ENCODE results near the gene PARD3B.

PARD3B gene

DNA sequence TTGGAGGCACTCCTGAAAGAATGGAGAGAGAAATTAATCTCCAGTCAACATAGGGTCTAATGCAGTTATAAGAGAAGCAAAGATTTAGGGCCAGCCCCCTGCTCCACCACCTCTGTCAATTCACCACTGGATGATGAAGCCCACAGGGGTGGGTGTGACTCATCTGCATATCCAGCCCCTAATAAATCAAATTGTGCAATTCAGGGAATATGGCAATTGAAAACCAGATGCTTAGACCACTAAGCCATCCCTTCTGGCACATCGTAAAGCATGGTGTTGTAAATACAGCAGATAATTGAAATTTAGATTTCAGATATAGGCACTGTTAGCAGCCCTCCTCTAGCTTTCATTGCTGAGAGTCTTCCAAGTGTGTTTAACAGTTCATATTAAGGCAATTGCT, 541.4 kb downstream of the PARD3B start:
- DNase-seq, result no peak

DNA sequence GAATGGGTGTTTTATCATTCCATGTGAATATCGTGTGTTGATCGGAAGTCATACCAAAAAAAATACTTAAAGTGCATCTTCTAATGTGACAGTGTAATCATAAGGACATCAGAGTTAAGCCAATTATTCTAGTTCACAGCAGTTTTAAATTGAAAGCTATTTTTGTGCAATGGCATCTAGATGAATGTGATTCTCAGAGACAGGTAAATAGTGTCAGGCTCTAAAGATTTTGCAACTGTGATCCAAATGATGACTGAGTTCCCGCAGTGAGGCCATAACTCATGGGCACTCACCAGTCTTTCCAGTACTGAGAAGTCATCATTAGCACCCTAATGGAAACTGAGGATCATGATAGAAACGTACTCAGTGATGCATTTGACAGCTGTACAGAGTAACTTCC, 542.6 kb downstream of the PARD3B start:
- DNase-seq, result no peak

DNA sequence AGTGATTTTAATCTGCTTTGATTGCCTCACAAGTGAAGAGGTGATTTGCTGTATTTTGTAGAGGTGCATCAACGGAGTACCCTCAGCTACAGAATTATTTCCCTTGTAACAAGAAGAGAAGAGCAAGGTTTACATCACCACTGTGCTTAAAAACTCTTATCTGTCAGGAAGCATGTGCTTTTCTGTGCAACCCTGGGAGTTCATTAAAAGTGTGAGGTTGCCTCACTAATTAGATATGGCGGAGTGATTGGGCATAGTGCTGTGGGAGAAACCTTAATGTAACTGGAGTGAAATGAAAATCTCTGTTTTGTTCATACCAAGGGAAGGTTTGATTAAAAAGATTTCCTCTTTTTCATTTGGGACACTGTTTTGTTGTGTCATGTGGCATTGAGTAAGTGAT, 544.7 kb downstream of the PARD3B start:
- DNase-seq, result no peak

DNA sequence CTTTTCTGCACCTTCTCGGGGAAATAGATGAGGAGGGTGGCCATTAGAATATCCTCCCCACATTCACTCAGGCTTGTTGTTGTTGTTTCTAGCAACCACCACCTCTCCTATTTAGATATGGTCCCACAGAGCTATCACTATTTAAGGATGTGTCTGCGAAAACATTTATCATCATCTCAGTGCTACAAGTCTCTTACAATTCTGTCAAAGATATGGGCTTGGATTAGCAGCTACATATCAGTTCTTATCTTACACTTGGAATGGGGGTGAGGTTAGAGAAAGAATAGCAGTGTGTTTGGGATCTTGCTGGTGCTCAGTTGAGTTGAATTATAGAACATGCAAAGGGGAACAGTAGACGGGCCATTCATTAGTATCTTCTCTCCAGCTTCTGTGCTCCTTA, 546.1 kb downstream of the PARD3B start:
- DNase-seq, result no peak

DNA sequence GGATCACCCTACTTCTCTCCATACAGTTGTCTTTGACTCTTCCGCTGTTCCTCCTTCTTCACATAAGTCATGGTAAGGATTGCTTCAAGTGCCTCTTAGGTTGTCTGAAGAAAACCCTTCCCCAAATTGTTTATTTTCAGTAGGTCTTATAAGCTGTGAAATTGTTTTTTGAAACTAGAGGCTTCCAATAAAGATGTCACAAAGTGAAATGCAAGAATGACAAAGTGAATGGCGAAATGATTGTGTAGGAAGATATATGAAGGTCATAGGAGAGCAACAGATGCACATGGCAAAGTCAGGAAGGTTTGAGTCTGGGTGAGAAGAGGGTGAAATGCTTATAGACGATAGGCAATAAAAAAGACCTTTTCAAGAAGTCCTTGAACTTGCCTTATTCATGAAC, 548.8 kb downstream of the PARD3B start:
- no peak for DNase-seq

DNA sequence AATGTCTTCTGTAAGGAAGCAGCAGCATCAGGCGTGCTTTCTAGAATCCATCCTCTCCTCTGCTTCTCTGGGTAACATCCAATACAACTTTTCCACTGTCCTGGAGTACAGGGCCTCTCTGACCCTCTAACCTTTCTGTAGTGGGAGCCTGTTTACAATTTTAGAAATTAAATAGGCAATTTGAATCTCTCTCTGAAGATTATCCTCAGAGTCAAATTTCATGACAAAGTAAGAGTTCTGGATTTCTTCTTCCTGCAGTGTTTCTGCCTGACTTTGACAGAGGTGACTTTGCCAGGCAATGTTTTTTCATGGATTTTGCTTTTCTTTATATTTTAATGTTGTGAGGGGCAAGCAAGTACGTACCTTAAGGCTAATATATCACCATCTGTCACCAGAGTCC, 558.4 kb downstream of the PARD3B start:
- no peak for DNase-seq

DNA sequence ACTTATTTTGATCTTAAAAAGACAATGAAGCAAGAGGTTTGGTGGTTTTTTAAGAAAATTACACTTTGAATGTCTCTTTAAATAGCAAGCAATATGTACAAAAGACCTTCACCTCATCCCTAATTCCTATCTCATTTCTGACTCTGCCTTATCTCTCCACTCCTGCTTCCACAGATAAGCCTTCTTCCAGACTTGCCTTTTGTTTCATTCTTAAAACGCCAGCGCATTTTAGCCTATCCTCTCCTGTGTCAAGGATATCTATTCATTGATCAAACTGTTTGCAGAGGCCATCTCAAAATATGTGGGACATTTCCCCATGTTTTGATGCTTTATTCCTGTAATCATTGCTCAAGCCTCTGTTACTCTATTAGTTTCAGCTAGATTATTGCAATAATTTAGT, 562.5 kb downstream of the PARD3B start:
- DNase-seq, result no peak

DNA sequence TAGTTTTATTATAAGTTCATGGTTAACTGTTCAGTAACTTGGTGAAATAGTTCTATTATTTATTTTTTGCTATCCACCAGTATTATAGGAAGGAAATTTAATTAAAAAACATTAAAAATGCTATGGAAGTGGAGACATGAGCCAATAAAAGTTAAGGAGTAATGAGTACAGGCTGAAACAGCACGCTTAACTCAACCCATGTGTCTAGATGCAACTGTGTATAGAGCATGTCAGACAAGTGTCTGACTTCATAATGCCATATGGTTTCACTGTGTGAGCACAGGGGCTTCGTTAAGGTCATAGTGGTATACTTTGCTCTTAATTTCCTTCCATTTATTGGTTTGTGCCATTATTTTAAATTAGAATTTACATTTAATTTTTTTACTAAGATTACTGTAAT, 570.2 kb downstream of the PARD3B start:
- DNase-seq, result no peak

DNA sequence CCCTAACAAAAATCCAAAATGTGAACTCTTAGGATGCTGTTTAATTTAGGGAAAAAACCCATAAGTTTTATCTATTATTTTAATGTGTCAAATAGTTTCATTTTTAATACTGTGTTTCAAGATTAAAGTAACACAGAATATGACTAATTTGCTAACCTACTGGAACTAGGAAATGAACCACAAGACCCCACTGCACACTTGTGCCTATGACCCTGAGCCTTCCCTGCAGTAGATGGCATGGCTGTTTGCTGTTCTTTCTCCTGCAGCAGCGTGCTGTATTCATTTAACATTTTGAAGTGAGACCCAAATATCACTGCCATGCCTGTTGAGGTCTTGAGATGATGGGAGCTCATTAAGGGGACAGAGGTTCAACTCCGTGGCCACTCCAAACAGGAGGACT, 571.9 kb downstream of the PARD3B start:
- DNase-seq, result no peak

DNA sequence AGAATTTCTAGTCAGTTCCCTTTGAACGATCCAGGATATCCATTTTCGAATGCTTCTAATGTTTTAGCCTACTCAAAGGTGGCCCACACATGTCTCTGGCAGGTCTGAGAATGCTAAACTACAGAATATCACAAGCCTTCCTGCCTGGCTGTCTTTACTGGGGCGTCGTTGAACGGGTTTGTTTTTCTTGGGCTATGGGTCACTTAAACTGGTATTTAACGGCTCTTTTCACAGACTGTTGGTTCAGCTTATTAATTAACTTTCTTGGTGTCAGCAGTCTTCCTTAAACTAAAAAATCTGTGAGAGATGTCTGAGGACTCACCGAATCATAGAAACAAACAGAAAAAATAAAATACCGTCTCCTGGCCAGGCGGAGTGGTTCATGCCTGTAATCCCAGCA, 573.9 kb downstream of the PARD3B start:
- DNase-seq, result no peak

DNA sequence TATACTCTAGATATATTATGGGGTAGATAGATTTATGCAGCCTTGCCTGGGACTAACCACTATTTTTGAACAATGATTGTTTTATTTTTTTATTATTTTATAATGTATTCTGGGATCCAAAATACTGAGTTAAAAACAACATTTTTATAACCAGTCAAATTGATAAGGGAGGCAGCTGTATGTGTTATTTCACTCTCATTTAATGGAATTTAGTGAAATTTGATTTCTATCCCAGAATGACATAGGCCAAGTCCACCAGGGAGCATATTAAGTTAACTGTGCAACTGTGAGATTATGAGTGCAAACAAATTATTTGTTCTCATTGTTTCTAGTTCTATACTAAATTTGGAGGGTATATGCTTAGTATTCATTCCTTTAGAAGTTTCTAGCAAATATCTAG, 583.5 kb downstream of the PARD3B start:
- no peak for DNase-seq

DNA sequence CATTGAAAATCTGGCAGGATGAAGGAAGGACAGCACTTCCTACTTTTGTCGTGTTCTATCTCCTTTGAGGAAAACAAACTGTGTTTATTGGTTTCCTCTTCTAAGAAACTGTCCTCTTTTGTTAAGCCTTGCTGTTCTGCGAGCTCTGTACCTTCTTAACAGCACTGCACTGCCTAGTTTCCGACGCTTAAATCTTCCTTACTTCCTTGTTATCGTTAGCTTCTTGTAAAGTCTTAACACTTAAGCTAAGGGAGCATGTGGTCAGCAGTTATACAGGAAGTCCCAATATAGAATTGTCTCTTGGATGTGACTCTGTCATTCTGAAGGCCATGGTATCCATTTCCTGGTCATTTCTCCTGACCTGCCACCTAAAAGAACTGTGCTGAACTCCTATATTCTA, 584.3 kb downstream of the PARD3B start:
- no peak for DNase-seq

DNA sequence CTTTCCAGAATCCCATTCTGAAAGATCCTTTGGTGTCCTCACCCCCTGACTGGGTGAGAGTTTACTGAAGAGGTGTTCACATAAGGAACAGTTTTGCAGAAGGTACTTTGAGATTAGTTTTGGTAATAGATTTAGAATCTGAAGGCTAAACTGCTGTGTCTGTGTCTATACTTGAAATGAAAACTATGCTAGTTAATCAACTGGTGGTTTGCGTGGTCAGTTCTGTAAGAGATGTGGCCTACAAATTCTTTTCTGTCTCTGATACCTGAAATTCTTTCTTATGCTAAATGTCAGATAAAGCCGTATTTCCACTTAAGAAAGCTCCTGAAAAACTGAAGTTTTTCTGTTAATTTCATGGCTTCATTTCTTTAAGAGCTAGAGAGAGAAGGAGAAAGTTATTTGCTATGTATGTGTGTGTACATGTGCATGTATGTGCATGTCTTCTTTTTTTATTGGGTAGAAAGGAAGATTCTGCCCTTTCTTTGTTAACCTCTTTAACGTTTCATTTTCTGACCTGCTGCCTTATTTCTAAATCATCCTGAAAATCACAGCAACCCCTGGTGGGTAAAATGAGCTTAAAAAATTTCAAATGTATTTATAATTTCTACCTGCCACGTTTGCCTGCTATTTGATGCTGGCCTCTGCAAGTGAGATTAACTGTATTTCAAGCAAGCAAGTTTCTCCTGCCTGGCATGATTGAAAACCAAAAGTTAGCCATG, 585.0 kb downstream of the PARD3B start:
- no peak for DNase-seq

DNA sequence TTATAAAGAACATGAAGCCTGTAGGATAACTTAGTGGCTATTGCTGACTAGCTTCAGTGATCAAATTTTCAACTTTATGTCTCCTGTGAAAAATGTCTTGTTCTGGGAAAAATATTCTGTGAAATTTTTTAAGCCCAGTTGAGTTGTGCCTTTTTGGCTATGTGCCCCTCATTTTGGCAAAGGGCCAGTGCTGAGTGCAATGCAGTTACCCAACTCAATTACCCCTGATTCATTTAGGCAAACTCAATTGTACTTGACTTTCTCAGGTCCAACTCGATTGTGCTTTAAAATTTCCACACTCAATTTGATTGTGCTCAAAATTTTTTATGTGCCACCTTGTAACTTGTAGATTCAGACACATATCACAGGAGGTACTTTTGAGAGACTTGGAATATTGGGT, 588.3 kb downstream of the PARD3B start:
- DNase-seq, result no peak

DNA sequence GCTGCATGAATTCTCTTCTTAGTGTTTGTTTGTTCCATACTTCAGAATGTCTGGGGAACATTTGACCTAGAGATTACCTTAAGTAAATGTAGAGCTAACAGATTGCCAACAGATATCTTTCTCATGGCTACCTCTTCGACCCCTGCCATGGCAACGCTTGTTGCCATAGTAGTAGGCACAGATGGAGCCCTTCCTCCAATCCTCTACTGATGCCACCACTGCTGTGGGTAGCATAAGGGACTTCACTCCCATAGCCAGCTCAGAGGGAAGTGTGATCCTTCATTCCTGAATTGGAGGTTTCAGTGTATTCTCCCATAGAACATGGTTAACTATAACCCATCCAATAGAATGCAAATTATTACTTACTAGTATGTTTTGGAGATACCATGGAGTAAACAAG, 593.5 kb downstream of the PARD3B start:
- no peak for DNase-seq

DNA sequence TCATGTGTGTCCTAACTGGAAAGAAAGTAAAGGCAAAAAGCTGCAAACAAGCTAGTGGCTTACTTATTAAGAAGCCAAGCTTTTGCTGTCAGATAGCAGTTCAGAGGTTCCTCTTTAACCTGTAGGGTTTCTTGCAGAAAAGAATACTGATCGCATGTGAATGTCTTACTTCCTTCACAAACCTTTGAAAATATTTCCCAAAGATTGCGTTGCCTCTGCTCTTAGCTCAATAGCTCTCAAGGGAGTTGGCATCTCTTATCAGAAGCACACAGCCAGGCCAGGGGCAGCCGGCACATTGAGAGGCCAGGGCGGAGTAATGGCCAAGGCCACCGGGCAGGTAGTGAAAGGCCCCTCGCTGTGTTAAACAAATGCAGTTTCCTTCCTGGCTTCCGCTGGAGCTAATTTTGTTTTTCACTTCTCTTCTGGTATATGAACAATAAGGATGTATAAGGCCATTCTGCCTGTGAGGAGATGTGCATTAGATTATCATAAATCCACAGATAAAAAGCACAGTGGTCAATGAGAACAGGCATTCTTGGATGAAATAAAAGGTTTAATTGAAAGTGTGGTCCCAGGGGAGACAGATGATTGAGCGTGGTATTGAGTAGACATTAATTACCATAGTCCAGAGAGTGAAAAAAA, 594.7 kb downstream of the PARD3B start:
- DNase-seq, result no peak

DNA sequence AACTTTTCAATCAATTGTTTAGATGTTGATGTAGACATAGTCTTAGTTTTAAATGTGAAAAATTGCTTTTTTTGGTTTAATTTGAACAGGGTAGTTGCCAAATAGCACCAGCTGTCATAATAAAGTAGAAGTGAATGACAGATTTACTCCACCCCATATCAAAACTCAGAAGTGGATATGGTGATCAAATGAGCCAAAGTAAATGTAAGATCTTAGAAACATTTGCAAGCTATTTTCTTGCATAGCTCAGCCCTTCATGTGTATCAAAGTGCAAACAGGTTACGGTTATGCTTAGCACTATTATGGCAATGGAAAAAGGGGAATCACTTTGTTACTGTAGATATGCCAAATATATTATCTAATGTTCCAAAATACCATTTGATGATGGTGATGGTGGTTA, 596.1 kb downstream of the PARD3B start:
- no peak for DNase-seq

DNA sequence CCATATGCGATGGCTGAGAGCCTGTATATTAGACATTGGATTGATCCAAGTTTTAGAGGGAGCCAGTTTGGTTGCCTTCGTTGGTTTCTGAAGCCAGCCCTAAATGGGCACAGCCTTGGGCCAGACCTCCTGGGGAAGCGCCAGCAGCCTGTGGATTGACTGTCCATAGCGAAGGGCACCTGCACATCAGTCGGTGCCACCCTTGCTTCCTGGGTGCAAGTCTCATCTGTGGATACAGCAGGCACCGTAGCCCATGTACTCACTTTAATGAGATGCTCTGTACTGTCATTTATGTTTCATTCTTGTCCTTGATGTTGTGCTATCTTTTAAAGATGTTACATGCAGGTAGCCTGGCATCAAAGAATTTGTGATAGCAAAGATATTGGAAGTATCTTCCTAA, 600.6 kb downstream of the PARD3B start:
- no peak for DNase-seq

DNA sequence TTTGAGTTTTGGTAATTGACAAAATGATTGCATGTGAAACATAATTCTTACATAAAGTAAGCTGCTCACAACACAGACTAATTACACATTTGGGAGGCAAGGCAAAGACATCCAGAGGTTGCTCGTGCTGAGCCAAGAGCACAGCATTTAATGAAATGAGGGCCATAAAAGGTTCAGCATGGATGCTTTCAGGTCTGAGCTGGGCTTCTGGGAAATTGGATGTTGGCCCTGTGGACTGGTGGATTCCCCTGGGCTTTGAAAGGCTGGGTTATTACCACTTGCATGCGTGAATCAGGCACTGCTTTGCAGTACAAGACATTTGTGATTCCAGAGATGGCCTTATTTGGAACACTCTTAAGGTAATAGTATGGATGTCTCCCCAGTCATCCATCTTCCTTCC, 603.5 kb downstream of the PARD3B start:
- DNase-seq, result no peak

DNA sequence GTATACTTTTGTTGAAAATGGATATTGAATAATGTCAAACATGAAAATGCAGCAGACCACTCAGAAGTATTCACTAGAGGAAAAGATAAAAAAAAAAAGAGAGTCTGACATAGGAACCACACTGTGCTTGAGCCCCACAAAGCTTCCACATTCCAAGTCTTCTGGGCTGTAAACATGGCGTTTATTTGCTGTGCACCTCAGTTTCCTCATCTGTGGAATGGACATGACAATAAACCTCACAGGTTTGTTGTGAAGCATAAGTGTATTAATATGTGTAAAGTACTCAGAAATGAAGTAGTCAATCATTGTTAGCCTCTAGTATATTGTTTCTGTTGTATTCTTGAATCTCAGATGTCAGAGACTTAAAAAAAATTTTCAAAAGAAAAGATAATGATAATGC, 611.2 kb downstream of the PARD3B start:
- no peak for DNase-seq

DNA sequence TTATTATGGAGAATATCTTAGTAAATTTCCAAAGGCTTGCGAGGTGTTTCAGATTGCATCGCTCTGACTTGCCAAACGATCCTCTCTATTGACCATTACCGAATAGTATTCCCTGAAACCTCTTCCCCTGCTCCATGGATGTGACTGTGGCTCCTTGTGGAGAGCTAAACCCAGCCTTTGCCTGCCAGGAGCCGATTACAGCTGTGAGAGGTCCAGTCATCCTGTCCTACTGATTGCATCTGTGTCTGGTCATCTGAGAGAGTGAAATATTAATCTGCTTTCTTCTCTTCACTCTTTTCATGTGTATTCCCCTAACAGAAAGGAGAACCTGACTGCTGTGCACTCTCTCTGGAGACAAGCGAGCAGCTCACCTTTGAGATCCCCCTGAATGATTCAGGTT, 613.1 kb downstream of the PARD3B start:
- no peak for DNase-seq

DNA sequence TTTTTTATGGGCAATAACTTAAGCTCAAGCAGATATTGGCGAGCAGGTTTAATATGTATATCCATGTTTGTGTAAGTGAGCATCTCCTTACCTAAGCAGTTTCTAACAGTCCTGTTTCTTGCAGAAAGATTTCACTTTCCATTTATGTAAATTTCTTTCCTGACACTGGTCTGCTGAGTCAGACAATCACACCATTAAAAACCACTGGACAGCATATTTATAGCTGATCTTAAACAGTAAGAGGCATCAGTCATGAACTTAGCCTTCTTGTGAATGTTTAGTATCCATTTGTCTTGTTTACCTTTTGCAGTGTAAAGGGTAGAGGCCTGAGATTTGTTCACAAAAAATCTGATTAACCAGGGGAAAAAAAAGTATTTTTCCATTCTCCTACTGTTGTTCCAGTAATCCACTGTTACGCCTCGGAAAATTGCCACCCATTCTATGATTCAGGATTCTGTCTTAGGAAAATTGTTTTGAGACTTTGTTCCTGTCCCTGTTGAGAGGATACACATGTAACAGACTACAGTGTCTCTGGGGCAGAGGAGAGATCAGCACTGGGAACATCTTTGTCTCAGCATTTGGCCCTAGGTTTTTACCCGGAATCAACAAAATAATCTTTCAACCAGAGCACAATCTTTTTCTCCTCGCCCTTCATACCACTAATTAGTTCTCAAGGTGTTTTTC, 616.0 kb downstream of the PARD3B start:
- DNase-seq, result no peak

DNA sequence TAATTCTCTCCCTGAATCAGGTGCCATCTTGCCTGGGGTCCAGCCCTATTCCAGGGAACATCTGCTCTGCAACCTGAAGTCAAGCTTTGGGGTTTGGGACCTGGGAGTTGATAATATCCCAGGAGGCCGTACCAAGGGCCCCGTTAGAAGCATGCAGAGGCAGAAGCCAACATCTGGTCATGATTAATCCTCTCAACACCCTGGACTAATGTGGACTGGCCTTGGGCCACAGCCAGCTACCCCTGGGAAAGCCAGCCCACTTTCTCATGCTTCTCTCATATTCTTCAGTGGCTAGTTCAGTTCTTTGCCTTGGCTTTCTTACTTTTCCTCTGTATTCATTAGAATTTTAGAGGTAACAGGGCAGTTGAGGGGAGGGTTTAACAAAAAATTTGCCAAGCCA, 621.5 kb downstream of the PARD3B start:
- no peak for DNase-seq

DNA sequence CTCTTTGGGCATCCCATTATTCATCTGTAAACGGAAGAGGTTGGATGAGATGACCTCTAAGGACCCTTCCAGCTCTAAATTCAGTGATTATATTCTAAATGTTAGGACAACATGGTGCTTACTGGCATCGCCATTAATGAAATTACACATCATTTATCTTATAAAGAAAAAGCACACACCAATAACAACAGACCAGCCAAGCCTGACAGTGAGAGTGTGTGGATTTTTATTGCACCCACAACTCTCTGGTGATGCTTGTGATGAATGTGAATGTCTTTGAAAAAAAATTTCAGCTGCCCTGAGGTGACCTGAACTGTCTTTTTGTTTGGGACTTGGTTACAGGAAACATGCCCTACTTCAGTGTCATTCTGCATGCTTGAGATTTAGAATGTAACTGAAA, 623.7 kb downstream of the PARD3B start:
- no peak for DNase-seq

DNA sequence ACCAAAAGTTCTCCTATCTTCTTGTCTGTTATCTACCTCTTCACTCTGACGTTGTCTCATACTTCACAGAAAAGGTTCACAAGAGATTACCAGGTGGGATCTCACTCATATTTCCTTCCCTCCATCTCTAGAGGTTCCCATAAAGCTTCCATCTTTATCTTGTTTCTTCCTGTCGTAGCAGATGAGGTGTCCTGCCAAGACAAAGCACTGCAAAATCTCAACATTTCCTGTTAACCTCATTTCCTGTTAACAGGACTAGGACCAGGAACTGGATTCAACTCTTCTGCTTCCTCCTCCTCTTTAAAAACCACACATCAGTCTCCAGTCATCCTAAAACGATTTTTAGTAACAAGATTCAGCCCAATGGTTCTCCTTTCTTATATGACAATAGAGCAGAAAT, 624.2 kb downstream of the PARD3B start:
- DNase-seq, result no peak

All from SHP77 (cell line).